Natural killer cell (primary cell): ENCODE results near the gene FTO. TPM values are rescaled to one million over a fixed set of nuclear protein-coding genes. Genes with fewer than 3 reads are reported as not detected.
A peak's percentile ranks its signal among the peaks of the same experiment; 100 is the strongest.

Experiments
- ATAC-seq, 3 donors: fragments of 150-1000 bp in 2 of 3; fragments of 200-7000 bp in 1 of 3; cut with Tn5 transposase; 1 replicate in 1 of 3; 2 replicates in 2 of 3; pipeline ENCODE4 v1.10.0; 2021; ENCODE audit warnings: mild to moderate bottlenecking in 2 of 3, moderate library complexity in 2 of 3
- DNase-seq, 2 donors: peaks; one replicate each; pipeline versions ENCODE4 v3.0.0 to v3.0.0-alpha.2; 2013 to 2021; ENCODE audit warnings: mixed read lengths in 1 of 2
- H3K27ac ChIP-seq: one replicate; pipeline ENCODE4 v1.5.1; 2013; ENCODE audit warnings: mild to moderate bottlenecking, low read length
- H3K27me3 ChIP-seq: one replicate; pipeline ENCODE4 v1.6.1; 2013; ENCODE audit warnings: low read length; ENCODE audit not compliant: control insufficient read depth, insufficient read depth
- H3K36me3 ChIP-seq: one replicate; pipeline ENCODE4 v1.6.1; 2013; ENCODE audit warnings: low read length; ENCODE audit not compliant: control insufficient read depth, insufficient read depth
- H3K4me1 ChIP-seq: one replicate; pipeline ENCODE4 v1.6.1; 2013; ENCODE audit warnings: low read length; ENCODE audit not compliant: control insufficient read depth, insufficient read depth
- H3K4me3 ChIP-seq: one replicate; pipeline ENCODE4 v1.5.1; 2013; ENCODE audit warnings: low read length
- H3K9me3 ChIP-seq: one replicate; pipeline ENCODE4 v1.6.1; 2013; ENCODE audit warnings: low read length; ENCODE audit not compliant: control insufficient read depth, insufficient read depth
- H3K27ac Mint-ChIP-seq, 2 donors: one replicate each; pipeline ENCODE4 v1.8.0; 2022; ENCODE audit warnings: mild to moderate bottlenecking in 2 of 2, mixed read lengths in 2 of 2, moderate library complexity in 1 of 2
- H3K27me3 Mint-ChIP-seq, 2 donors: one replicate each; pipeline ENCODE4 v1.8.0; 2022; ENCODE audit warnings: low read depth in 2 of 2, mixed read lengths in 2 of 2
- H3K36me3 Mint-ChIP-seq: one replicate; pipeline ENCODE4 v1.8.0; 2022; ENCODE audit warnings: mixed read lengths
- H3K4me1 Mint-ChIP-seq, 2 donors: one replicate each; pipeline ENCODE4 v1.8.0; 2022; ENCODE audit warnings: mixed read lengths in 2 of 2
- H3K4me3 Mint-ChIP-seq: one replicate; pipeline ENCODE4 v1.8.0; 2022; ENCODE audit warnings: mild to moderate bottlenecking, moderate library complexity, mixed read lengths
- H3K9me3 Mint-ChIP-seq, 2 donors: one replicate each; pipeline ENCODE4 v1.8.0; 2022; ENCODE audit warnings: mixed read lengths in 2 of 2
- WGBS: methylation state at CpG from one replicate; pipeline ENCODE4 v1.1.7; 2013; ENCODE audit warnings: missing lambda C conversion rate; ENCODE audit not compliant: insufficient coverage; 5-methylcytosine and 5-hydroxymethylcytosine counted together
- intact Hi-C: fragments of 100-400 bp; cut with micrococcal nuclease; formaldehyde crosslinking; loops from one replicate; pipeline ENCODE4 v1.14.2; 2022
- total RNA-seq, 4 donors: library from RNA; stranded (reverse); fragments of 120-200 nt in 1 of 4; gene quantifications; one replicate each; pipeline versions ENCODE4 v1.2.3 to v1.2.4, GENCODE V29; 2013 to 2022
- TF ChIP-seq, protein P1 (sequence below): fragments of 200-600 bp; IDR thresholded peaks from one replicate; pipeline ENCODE4 v1.8.0; 2022; ENCODE audit warnings: antibody characterized with exemption

Gene FTO
- total RNA-seq, 3 donors from 2014 or later (not counting 1 experiment from before 2014, with no cell fraction given) = 55.4 to 70.5 (median 55.4) TPM

DNA sequence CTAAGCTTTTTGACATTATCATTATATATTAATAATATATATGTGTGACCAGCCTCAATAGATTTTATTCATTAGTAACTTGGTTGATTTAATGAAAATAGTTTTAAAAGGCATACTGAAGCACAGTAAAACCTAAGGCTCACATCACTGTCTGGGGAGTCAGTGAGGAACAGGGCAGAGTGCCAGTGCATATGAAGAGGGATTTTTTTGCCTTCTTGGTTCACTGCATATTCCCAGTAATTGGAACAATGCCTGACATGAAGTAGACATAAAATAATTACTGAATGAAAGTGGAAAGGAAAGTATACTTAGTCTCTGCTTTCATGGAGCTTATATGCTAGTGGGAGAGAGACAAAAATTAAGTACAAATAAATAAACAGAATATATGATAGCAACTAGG lies 81.1 kb downstream of the FTO start:
- Mint-ChIP-seq H3K9me3 (peaks cover 0 to 2% of the 10 kb centered on the region in 2 donors), H3K4me1 (peaks cover 40 to 44% of the 10 kb centered on the region in 2 donors), H3K27me3 (no peaks in the 10 kb centered on the region), H3K27ac (no peak overlapping the region), H3K36me3 (no peaks in the 10 kb centered on the region), H3K4me3 (no peak overlapping the region)
- H3K4me1 ChIP-seq = no peaks in the 10 kb centered on the region
- no peaks in the 10 kb centered on the region for H3K9me3 ChIP-seq
- TF ChIP-seq, protein P1, sequence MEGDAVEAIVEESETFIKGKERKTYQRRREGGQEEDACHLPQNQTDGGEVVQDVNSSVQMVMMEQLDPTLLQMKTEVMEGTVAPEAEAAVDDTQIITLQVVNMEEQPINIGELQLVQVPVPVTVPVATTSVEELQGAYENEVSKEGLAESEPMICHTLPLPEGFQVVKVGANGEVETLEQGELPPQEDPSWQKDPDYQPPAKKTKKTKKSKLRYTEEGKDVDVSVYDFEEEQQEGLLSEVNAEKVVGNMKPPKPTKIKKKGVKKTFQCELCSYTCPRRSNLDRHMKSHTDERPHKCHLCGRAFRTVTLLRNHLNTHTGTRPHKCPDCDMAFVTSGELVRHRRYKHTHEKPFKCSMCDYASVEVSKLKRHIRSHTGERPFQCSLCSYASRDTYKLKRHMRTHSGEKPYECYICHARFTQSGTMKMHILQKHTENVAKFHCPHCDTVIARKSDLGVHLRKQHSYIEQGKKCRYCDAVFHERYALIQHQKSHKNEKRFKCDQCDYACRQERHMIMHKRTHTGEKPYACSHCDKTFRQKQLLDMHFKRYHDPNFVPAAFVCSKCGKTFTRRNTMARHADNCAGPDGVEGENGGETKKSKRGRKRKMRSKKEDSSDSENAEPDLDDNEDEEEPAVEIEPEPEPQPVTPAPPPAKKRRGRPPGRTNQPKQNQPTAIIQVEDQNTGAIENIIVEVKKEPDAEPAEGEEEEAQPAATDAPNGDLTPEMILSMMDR = no peak
- ATAC-seq = no peak
- H3K27ac ChIP-seq = no peak overlapping the region
- no peaks in the 10 kb centered on the region for H3K36me3 ChIP-seq
- DNase-seq = no peak
- intact Hi-C loops = no loop called here
- no peaks in the 10 kb centered on the region for H3K27me3 ChIP-seq
- no peak overlapping the region for H3K4me3 ChIP-seq

DNA sequence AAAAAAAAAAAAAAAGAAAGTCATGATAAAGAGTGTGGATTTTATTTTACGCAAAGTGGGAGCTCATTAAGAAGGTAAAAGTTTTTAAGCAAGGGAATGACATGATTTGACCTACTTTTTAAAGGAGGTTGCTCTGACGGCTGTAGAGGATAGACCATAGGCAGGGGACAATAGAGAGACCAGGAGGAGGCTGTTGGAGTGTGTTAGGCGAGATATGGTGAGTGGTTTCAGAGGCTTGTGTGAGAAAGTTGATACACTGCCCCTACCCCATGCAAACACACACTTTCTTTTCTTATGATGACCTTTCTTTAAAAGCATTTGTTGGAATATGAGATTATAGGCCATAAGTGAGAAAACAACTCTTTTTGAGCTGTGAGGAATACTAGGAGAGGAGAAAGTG lies 82.0 kb downstream of the FTO start:
- Histone ChIP-seq H3K27me3 (no peaks in the 10 kb centered on the region), H3K27ac (no peak overlapping the region), H3K4me1 (no peaks in the 10 kb centered on the region), H3K9me3 (no peaks in the 10 kb centered on the region), H3K36me3 (no peaks in the 10 kb centered on the region), H3K4me3 (no peak overlapping the region)
- 66% methylated on average over 2 of the region's 3 CpGs for WGBS
- H3K4me1 Mint-ChIP-seq = peaks cover 39 to 40% of the 10 kb centered on the region in 2 donors
- H3K4me3 Mint-ChIP-seq = no peak overlapping the region
- DNase-seq = no peak
- H3K27ac Mint-ChIP-seq = peak overlapping the region in 1 of 2 donors; percentile 15
- no peaks in the 10 kb centered on the region for H3K27me3 Mint-ChIP-seq
- H3K9me3 Mint-ChIP-seq = peaks cover 0 to 2% of the 10 kb centered on the region in 2 donors
- intact Hi-C loops = no loop called here
- TF ChIP-seq, protein P1 = no peak
- no peak for ATAC-seq
- no peaks in the 10 kb centered on the region for H3K36me3 Mint-ChIP-seq

DNA sequence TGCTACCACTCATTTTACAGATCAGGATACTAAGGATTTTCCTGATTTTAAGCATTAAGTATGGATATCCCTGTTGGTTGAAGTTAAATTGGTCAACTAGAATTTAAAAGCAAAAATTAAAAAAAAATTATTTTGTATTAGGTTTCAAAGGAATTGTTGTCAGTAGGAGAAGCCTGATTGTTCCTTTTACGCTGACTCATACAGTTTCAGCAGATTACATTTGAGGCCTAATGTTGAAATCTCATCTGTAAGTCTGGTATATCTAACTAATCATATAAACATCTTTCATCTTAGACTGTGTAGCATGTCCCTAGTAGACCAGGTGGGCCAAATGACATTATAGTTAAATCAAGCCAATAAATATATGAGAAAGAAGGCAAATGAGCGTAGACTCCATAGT lies 83.5 kb downstream of the FTO start:
- TF ChIP-seq, protein P1 = no peak
- no peaks in the 10 kb centered on the region for H3K27me3 ChIP-seq
- Mint-ChIP-seq H3K27ac (no peak overlapping the region), H3K4me1 (peaks cover 29 to 31% of the 10 kb centered on the region in 2 donors), H3K36me3 (no peaks in the 10 kb centered on the region), H3K27me3 (no peaks in the 10 kb centered on the region), H3K9me3 (peaks cover 0 to 2% of the 10 kb centered on the region in 2 donors), H3K4me3 (no peak overlapping the region)
- no peaks in the 10 kb centered on the region for H3K4me1 ChIP-seq
- ATAC-seq = no peak
- intact Hi-C loops = no loop called here
- H3K4me3 ChIP-seq = no peak overlapping the region
- DNase-seq = no peak
- 100% methylated on average over 2 of the region's 2 CpGs for WGBS
- H3K9me3 ChIP-seq = no peaks in the 10 kb centered on the region
- no peaks in the 10 kb centered on the region for H3K36me3 ChIP-seq
- H3K27ac ChIP-seq = no peak overlapping the region

DNA sequence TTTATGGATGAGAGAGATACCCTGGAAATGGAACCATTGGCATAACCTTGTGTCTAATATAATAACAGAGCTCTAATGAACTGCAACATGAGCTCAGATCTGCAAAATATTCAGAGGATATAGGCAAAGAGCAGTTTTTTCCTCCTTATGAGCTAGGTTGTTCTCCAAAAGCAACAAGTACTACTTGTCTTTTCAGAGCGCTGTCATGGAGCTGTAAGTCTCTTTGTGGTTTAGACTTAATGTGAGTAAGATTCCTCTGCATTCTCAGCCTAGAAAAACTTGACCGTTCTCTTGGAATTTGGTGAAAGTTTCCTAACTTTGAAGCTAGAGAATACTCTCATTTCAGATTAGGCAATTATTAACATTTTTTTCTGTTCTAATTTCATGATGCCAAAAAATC lies 85.2 kb downstream of the FTO start:
- DNase-seq (no peak), ATAC-seq (no peak)
- Histone ChIP-seq H3K4me3 (no peak overlapping the region), H3K36me3 (no peaks in the 10 kb centered on the region), H3K4me1 (no peaks in the 10 kb centered on the region), H3K9me3 (no peaks in the 10 kb centered on the region), H3K27ac (no peak overlapping the region), H3K27me3 (no peaks in the 10 kb centered on the region)
- no peak overlapping the region for H3K4me3 Mint-ChIP-seq
- no peaks in the 10 kb centered on the region for H3K27me3 Mint-ChIP-seq
- H3K9me3 Mint-ChIP-seq = no peaks in the 10 kb centered on the region
- intact Hi-C loops = no loop called here
- TF ChIP-seq, protein P1 = no peak
- H3K4me1 Mint-ChIP-seq = peaks cover 28 to 37% of the 10 kb centered on the region in 2 donors
- no peak overlapping the region for H3K27ac Mint-ChIP-seq
- WGBS = 89% methylated on average over 2 of the region's 2 CpGs
- no peaks in the 10 kb centered on the region for H3K36me3 Mint-ChIP-seq
